Uterus (tissue), 2 donors: ENCODE data around the gene TAF12.
"Not testable (repeated sequence)": the region's sequence is repeated elsewhere in the genome, so short reads cannot be mapped to it uniquely, and the experiment has no call there.

Experiments
- POLR2A ChIP-seq, 2 donors: fragments of 450-650 bp; IDR thresholded peaks; one replicate each; pipeline ENCODE4 v1.6.1; 2016; ENCODE audit warnings: antibody characterized with exemption in 2 of 2, mild to moderate bottlenecking in 1 of 2, moderate library complexity in 1 of 2
- TF ChIP-seq, protein P1 (sequence below), 4 experiments: fragments of 200-600 bp in 2 of 4; fragments of 450-650 bp in 2 of 4; sonication (generic) in 2 of 4; IDR thresholded peaks; one replicate each; pipeline ENCODE4 v1.5.1; 2016 to 2019; ENCODE audit warnings: antibody characterized with exemption in 4 of 4, mild to moderate bottlenecking in 2 of 4, moderate library complexity in 1 of 4

DNA sequence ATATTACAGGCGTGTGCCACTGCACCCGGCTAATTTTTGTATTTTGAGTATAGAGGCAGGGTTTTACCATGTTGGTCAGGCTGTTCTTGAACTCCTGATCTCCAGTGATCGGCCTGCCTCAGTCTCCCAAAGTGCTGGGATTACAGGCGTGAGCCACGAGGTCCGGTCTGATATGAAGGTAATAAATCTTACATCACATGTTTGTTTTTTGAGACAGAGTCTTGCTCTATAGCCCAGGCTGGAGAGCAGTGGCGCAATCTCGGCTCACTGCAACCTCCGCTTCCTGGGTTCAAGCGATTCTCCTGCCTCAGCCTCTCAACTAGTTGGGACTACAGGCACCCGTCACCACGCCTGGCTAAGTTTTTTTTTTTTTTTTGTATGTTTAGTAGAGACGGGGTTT is 10.2 kb upstream of the TAF12 start:
- TF ChIP-seq, protein P1, sequence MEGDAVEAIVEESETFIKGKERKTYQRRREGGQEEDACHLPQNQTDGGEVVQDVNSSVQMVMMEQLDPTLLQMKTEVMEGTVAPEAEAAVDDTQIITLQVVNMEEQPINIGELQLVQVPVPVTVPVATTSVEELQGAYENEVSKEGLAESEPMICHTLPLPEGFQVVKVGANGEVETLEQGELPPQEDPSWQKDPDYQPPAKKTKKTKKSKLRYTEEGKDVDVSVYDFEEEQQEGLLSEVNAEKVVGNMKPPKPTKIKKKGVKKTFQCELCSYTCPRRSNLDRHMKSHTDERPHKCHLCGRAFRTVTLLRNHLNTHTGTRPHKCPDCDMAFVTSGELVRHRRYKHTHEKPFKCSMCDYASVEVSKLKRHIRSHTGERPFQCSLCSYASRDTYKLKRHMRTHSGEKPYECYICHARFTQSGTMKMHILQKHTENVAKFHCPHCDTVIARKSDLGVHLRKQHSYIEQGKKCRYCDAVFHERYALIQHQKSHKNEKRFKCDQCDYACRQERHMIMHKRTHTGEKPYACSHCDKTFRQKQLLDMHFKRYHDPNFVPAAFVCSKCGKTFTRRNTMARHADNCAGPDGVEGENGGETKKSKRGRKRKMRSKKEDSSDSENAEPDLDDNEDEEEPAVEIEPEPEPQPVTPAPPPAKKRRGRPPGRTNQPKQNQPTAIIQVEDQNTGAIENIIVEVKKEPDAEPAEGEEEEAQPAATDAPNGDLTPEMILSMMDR (IDR thresholded peaks at IDR 0.05) = not testable (repeated sequence)
- not testable (repeated sequence) for TF ChIP-seq POLR2A (IDR thresholded peaks at IDR 0.05)
